Right atrium auricular region (tissue), 2 donors: Measurements from ENCODE around the gene EIF1AX. TPM values are rescaled to one million over a fixed set of nuclear protein-coding genes. Genes with fewer than 3 reads are reported as not detected.

Source experiments
- DNase-seq: peaks from one replicate; pipeline ENCODE4 v3.0.0-alpha.2; 2019; ENCODE audit warnings: low spot score
- H3K27ac ChIP-seq, 2 donors: fragments of 200-600 bp; sonication (generic); 1 replicate in 1 of 2; 2 replicates in 1 of 2; pipeline ENCODE4 v1.5.1; 2016 to 2019
- H3K27me3 ChIP-seq, 2 donors: fragments of 200-600 bp; sonication (generic); one replicate each; pipeline versions ENCODE4 v1.5.1 to v1.6.0; 2017 to 2019
- H3K36me3 ChIP-seq: fragments of 200-600 bp; sonication (generic); one replicate; pipeline ENCODE4 v1.5.1; 2016
- H3K4me1 ChIP-seq, 2 donors: fragments of 200-600 bp; sonication (generic); one replicate each; pipeline versions ENCODE4 v1.5.1 to v1.6.0; 2017 to 2019
- H3K4me3 ChIP-seq, 2 donors: fragments of 200-600 bp; sonication (generic); 1 replicate in 1 of 2; 2 replicates in 1 of 2; pipeline ENCODE4 v1.5.1; 2017 to 2019; ENCODE audit warnings: mild to moderate bottlenecking in 1 of 2, moderate library complexity in 1 of 2
- H3K9me3 ChIP-seq, 2 donors: fragments of 200-600 bp; sonication (generic); one replicate each; pipeline ENCODE4 v1.5.1; 2019
- total RNA-seq, 2 donors: library from RNA; depleted of rRNA; stranded (reverse); fragments of >200 nt; gene quantifications; one replicate each; pipeline ENCODE4 v1.1.0, GENCODE V29; 2016
- TF ChIP-seq, protein P1 (sequence below), 2 donors: fragments of 200-600 bp; sonication (generic); IDR thresholded peaks; one replicate each; pipeline ENCODE4 v1.5.1; 2019; ENCODE audit warnings: antibody characterized with exemption in 2 of 2

Gene EIF1AX
- total RNA-seq, 2 donors from 2014 or later, result 31.5 to 39.8 TPM

- no peaks in the 10 kb centered on the region for H3K9me3 ChIP-seq
- no peak overlapping the region for H3K27ac ChIP-seq
- TF ChIP-seq, protein P1, sequence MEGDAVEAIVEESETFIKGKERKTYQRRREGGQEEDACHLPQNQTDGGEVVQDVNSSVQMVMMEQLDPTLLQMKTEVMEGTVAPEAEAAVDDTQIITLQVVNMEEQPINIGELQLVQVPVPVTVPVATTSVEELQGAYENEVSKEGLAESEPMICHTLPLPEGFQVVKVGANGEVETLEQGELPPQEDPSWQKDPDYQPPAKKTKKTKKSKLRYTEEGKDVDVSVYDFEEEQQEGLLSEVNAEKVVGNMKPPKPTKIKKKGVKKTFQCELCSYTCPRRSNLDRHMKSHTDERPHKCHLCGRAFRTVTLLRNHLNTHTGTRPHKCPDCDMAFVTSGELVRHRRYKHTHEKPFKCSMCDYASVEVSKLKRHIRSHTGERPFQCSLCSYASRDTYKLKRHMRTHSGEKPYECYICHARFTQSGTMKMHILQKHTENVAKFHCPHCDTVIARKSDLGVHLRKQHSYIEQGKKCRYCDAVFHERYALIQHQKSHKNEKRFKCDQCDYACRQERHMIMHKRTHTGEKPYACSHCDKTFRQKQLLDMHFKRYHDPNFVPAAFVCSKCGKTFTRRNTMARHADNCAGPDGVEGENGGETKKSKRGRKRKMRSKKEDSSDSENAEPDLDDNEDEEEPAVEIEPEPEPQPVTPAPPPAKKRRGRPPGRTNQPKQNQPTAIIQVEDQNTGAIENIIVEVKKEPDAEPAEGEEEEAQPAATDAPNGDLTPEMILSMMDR (IDR thresholded peaks at IDR 0.05), result no peak
- peaks cover 0 to 5% of the 10 kb centered on the region in 2 donors for H3K4me1 ChIP-seq
- H3K36me3 ChIP-seq, result no peaks in the 10 kb centered on the region
- no peak overlapping the region for H3K4me3 ChIP-seq
- no peak for DNase-seq
- H3K27me3 ChIP-seq, result no peaks in the 10 kb centered on the region
Observed at GRCh38 chrX:20111271-20111670, 30.4 kb downstream of the EIF1AX start.

- H3K27ac ChIP-seq, result no peak overlapping the region
- no peaks in the 10 kb centered on the region for H3K27me3 ChIP-seq
- H3K36me3 ChIP-seq, result no peaks in the 10 kb centered on the region
- TF ChIP-seq, protein P1 (IDR thresholded peaks at IDR 0.05), result no peak
- no peaks in the 10 kb centered on the region for H3K4me1 ChIP-seq
- no peak for DNase-seq
- H3K9me3 ChIP-seq, result peaks cover 0 to 5% of the 10 kb centered on the region in 2 donors
- H3K4me3 ChIP-seq, result no peak overlapping the region
Observed at GRCh38 chrX:20101934-20102581, 39.6 kb downstream of the EIF1AX start.

DNA sequence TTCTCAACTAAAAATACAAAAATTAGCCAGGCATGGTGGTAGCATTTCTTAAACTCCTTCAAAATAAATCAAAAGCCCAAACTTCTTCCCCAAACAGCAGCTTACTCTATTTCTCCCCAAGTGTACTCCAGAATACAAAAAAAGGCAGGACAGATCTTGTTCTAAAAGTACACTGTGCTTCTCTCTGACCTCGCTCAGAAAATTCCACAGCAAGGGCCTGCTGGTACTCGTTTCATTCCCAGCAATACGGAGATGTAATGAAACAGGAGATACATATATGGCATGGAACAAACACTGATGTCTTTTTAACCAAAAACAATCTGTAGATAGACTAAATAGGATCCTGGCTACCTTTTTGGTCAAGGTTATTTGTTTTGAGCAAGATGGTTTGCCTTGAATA, 50.1 kb downstream of the EIF1AX start:
- H3K36me3 ChIP-seq, result no peaks in the 10 kb centered on the region
- no peaks in the 10 kb centered on the region for H3K9me3 ChIP-seq
- no peaks in the 10 kb centered on the region for H3K27me3 ChIP-seq
- no peak overlapping the region for H3K4me3 ChIP-seq
- H3K4me1 ChIP-seq, result no peaks in the 10 kb centered on the region
- H3K27ac ChIP-seq, result no peak overlapping the region
- no peak for DNase-seq
- TF ChIP-seq, protein P1 (IDR thresholded peaks at IDR 0.05), result no peak

DNA sequence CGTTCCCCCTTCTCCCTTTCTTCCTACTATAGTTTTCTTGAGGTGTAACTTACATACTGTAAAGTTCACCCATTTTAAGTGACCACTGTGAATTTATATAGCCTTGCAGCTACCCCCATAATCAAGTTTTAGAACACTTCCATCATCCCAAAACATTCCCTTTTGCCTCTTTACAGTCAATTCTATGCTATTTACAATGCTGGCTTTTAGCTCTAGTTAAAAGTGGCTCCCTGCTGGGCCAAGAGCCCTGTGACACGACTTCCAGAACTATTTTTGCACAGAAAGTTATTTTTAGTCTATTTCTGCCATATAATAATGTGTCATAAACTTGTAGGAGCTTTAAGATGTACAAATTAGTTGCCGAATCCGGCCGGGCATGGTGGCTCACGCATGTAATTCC, 51.8 kb downstream of the EIF1AX start:
- no peak for DNase-seq
- TF ChIP-seq, protein P1 (IDR thresholded peaks at IDR 0.05), result no peak
- Histone ChIP-seq H3K36me3 (no peaks in the 10 kb centered on the region), H3K27ac (no peak overlapping the region), H3K4me3 (no peak overlapping the region), H3K4me1 (no peaks in the 10 kb centered on the region), H3K27me3 (no peaks in the 10 kb centered on the region), H3K9me3 (no peaks in the 10 kb centered on the region)

- DNase-seq, result no peak
- Histone ChIP-seq H3K27ac (no peak overlapping the region), H3K4me3 (no peak overlapping the region), H3K27me3 (no peaks in the 10 kb centered on the region), H3K9me3 (no peaks in the 10 kb centered on the region), H3K4me1 (no peaks in the 10 kb centered on the region), H3K36me3 (no peaks in the 10 kb centered on the region)
- TF ChIP-seq, protein P1 (IDR thresholded peaks at IDR 0.05), result no peak
Observed at GRCh38 chrX:20080277-20080676, 61.4 kb downstream of the EIF1AX start.

Other genes starting within 250 kb of the EIF1AX start
- gene BCLAF3, start 150.8 kb downstream of the EIF1AX start, total RNA-seq, result 1 to 10 TPM; 3.3 to 4.1 TPM
- gene MAP7D2, start 24.9 kb downstream of the EIF1AX start, total RNA-seq, result under 1 TPM; 0.24 to 0.56 TPM
- 10 to 100 TPM; 25.4 to 30.5 TPM for gene RPS6KA3, start 125.1 kb upstream of the EIF1AX start, total RNA-seq